RWPE2 (cell line): ENCODE data around the gene CBY1.

ENCODE experiments used
- ATAC-seq: fragments of 200-7000 bp; cut with Tn5 transposase; 3 replicates; pipeline ENCODE4 v1.9.1; 2021; ENCODE audit warnings: low read depth
- DNase-seq: peaks from one replicate; pipeline ENCODE4 v3.0.0-alpha.2; 2020; ENCODE audit warnings: low spot score
- H3K27ac ChIP-seq: fragments of 450-650 bp; 2 replicates; pipeline ENCODE4 v1.5.1; 2017; ENCODE audit warnings: mild to moderate bottlenecking; ENCODE audit not compliant: poor library complexity, severe bottlenecking
- H3K27me3 ChIP-seq: fragments of 250-450 bp; sonication (Bioruptor Pico); 2 replicates; pipeline ENCODE4 v1.5.1; 2021; ENCODE audit warnings: mild to moderate bottlenecking, moderate library complexity; ENCODE audit not compliant: insufficient read depth, poor library complexity, severe bottlenecking
- H3K36me3 ChIP-seq: fragments of 250-450 bp; sonication (Bioruptor Pico); 2 replicates; pipeline ENCODE4 v1.5.1; 2020; ENCODE audit warnings: low read depth, mild to moderate bottlenecking, moderate library complexity
- H3K4me1 ChIP-seq: fragments of 250-450 bp; sonication (Bioruptor Pico); 2 replicates; pipeline ENCODE4 v1.5.1; 2021; ENCODE audit warnings: mild to moderate bottlenecking, moderate library complexity; ENCODE audit not compliant: insufficient read depth, poor library complexity, severe bottlenecking
- H3K4me3 ChIP-seq: fragments of 250-450 bp; sonication (Bioruptor Pico); 2 replicates; pipeline ENCODE4 v1.5.1; 2021; ENCODE audit warnings: mild to moderate bottlenecking, moderate library complexity; ENCODE audit not compliant: severe bottlenecking
- H3K9me3 ChIP-seq: fragments of 250-450 bp; sonication (Bioruptor Pico); 2 replicates; pipeline ENCODE4 v1.5.1; 2021; ENCODE audit warnings: mild to moderate bottlenecking, moderate library complexity; ENCODE audit not compliant: severe bottlenecking
- TF ChIP-seq, protein P1 (sequence below): fragments of 450-650 bp; IDR thresholded peaks from one replicate; pipeline ENCODE4 v1.5.1; 2017; ENCODE audit warnings: mild to moderate bottlenecking, moderate library complexity; ENCODE audit not compliant: poor library complexity, severe bottlenecking

Gene CBY1

DNA sequence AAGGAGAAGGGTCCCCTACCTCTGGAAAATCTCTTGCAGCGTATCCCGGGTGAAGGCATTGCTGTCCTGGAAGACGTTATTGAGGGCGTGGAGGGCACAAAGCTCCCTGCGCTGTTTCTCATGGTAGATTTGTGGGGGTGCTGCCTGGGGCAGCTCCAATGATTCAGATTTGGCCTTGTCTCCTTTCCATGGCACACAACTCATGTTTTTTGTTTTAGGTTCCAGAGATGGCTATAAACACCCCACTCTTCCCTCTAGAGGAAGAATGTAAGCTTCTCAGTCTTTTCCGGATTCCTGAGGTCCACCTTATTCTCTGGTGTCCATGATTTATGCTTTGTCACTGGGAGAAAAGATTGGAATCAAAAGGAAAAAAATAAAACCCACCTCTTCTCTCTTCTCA is 43.3 kb downstream of the CBY1 start:
- TF ChIP-seq, protein P1, sequence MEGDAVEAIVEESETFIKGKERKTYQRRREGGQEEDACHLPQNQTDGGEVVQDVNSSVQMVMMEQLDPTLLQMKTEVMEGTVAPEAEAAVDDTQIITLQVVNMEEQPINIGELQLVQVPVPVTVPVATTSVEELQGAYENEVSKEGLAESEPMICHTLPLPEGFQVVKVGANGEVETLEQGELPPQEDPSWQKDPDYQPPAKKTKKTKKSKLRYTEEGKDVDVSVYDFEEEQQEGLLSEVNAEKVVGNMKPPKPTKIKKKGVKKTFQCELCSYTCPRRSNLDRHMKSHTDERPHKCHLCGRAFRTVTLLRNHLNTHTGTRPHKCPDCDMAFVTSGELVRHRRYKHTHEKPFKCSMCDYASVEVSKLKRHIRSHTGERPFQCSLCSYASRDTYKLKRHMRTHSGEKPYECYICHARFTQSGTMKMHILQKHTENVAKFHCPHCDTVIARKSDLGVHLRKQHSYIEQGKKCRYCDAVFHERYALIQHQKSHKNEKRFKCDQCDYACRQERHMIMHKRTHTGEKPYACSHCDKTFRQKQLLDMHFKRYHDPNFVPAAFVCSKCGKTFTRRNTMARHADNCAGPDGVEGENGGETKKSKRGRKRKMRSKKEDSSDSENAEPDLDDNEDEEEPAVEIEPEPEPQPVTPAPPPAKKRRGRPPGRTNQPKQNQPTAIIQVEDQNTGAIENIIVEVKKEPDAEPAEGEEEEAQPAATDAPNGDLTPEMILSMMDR: no peak
- ATAC-seq: no peak
- Histone ChIP-seq H3K4me1 (peaks cover 34% of the 10 kb centered on the region), H3K4me3 (peak overlapping the region; percentile 79), H3K27me3 (no peaks in the 10 kb centered on the region), H3K36me3 (peaks cover 34% of the 10 kb centered on the region), H3K27ac (peak overlapping the region; percentile 75), H3K9me3 (no peaks in the 10 kb centered on the region)
- no peak for DNase-seq

DNA sequence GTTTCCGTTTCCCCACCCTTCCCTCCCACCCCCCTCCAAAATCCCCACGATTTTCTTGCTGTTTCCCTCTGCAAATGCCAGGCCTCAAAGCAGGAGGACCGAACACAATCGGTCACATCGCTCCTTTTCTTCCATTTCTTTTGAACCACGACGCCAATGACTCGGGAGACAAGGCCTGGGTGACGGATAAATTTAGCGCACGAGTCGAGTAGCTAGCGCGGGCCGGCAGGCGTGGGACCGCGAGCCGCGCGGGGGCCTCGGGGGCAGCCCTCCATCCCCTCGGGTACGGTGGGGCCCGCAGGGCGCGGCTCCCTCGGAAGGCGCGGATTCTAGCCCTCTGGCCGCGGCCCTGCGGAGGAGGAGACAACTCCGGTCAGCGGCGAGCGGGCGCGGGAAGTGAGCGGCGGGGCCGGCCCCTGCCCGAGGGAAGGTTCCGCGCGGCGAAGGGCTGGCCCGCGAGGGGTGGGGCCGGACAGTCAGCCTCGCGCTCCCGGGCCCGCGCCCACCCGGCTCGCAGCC is 43.9 kb downstream of the CBY1 start:
- Histone ChIP-seq H3K27ac (peak overlapping the region; percentile 75), H3K4me1 (peaks cover 33% of the 10 kb centered on the region), H3K4me3 (peak overlapping the region; percentile 79), H3K27me3 (no peaks in the 10 kb centered on the region), H3K36me3 (peaks cover 30% of the 10 kb centered on the region), H3K9me3 (no peaks in the 10 kb centered on the region)
- TF ChIP-seq, protein P1: no peak
- ATAC-seq: peak; percentile 18; the same call in 2 of the 3 replicates
- DNase-seq: no peak

DNA sequence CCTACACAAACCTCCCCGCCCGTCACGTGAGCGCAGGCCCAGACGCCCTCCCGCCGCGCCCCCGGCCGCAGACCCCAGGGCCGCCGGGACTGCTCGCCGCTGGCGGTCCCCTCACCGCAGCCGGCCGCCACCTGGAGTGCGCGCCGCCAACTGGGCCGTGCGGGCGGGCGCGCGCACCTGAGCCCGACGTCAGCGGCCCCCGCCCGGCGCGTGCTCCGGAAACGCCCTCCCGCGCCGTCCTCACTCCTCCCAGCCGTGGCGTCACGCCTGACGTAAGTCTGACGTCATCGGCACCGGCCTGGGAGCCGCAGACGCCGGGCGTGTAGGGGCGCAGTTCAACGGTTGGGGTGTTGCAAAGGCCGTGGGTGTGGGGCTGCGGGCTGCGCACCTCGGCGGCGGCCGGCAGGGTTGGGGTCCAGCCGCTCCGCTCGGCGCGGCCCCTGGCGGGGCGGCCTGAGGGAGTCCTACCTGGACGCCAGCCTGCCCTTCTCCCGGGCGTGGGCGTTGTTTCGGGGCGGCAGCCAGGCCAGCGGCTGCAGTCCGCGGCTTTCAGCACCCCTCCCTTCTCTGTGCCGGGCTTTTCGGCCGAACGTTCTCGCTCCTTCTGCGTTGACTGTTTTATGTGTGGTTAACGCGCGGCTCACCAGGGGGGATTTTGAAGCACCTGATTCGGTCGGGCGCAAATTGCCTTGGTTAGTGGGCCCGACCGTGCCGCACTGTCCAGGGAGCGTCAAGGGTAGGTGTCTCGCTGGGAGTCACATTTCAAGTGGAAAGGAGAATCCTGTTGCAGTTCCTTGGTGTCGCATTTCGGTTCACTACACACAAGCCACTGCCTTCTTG is 44.6 kb downstream of the CBY1 start, which contains the start of gene JOSD1:
Gene JOSD1, minus strand, starts transcription at position 155 of the 840 bp plus-strand sequence. CDS start 956 bp downstream, outside the sequence.
- H3K27me3 ChIP-seq: no peaks in the 10 kb centered on the region
- TF ChIP-seq, protein P1: no peak
- no peaks in the 10 kb centered on the region for H3K9me3 ChIP-seq

DNA sequence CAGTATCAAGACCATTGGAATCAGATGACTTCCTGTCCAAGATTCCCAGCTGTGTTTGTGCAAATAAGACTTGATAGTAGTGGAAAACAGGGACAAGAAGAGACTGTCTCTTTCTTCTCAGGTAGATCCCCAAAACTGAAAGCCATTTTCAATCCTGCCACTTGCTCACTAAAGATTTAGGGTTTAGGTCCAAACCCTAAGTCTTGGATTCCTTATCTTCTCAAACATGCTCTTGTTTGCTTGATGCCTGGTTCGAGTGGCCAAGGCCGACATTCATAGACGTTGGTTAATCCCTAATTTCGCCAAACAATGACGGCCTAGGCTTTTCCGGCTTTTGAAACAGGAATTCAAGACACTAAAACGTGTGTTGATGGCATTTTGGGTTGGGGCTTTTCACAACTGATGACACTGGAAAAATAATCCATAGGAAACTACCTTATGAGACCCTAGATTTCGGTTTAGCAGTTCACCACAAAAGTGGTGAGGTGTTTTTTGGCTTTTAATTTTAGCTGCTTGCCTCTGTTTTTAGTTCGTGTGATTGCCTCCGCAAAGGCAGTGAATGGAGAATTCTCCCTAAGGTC is 48.3 kb downstream of the CBY1 start:
- no peak for ATAC-seq
- no peaks in the 10 kb centered on the region for H3K27me3 ChIP-seq
- TF ChIP-seq, protein P1: no peak
- H3K36me3 ChIP-seq: peaks cover 22% of the 10 kb centered on the region
- H3K27ac ChIP-seq: peak overlapping the region; percentile 69
- H3K4me1 ChIP-seq: peaks cover 20% of the 10 kb centered on the region
- no peaks in the 10 kb centered on the region for H3K9me3 ChIP-seq
- peak overlapping the region; percentile 14 for H3K4me3 ChIP-seq
- DNase-seq: no peak

More for the DNA sequence above, 44.6 kb downstream of the CBY1 start, which contains the start of gene JOSD1:
- Histone ChIP-seq H3K4me1 (peaks cover 33% of the 10 kb centered on the region), H3K4me3 (peak within 1 kb of the TSS; percentile 79), H3K27ac (peak within 1 kb of the TSS; percentile 75), H3K36me3 (peaks cover 27% of the 10 kb centered on the region)
- peak; percentile 7 for ATAC-seq
- peak; percentile 92 for DNase-seq
